ENCODE data around the gene LPP.
"Not testable (repeated sequence)": the region's sequence is repeated elsewhere in the genome, so short reads cannot be mapped to it uniquely, and the experiment has no call there.

LPP gene

DNA sequence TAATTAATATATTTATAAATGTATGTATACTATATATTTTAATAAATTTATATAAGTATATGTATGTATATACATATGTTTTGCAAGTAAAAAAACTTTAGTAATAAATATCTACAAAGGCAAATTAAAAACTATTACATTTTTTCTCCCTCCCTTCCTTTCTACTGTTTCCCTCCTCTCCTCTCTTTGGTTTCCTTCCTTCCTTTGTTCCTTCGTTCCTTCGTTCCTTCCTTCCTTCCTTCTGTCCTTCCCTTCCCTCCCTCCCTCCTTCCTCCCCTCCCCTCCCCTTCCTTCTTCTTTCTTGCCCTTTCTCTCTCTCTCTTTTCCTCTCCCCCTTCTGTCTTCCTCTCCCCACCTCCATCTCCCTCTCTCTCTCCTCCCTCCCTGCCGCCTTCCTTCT lies 423.6 kb downstream of the LPP start:
- no peak for DNase-seq

DNA sequence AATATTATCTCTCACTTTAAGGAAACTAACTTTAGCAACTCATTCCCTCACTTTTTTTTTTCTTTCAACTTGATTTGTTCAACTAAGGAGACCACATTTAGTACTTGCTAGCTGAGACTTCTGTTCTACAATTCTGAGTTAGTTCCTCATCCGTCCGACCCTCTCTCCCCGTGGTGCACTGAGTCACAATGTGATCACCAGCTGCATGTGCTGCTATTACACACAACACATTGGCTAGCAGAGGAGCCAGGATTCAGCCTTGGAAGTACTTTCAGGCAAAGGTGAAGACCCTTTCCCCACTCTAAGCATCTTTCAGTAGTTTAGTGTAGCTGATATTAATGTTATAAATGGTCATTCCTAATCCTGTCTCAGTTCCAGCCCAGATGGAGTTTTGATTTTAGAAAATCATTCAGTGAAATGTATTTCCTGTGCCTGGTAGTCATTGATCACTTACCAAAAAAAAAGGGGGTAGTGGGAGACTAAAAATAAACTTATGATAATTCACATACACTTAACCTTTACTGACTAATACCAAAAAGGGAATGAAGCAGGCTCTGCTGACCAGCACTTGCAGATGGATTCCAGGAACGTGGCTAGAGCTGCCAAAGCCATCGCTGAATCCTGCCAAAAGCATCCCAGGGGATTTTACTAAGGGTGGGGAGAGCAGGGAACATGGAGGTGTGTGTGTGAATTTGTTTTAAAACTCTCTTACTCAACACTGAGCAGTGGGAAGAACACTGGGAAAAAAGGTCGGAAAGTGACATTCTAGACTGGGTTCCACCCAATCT lies 424.8 kb downstream of the LPP start:
- no peak for DNase-seq

DNA sequence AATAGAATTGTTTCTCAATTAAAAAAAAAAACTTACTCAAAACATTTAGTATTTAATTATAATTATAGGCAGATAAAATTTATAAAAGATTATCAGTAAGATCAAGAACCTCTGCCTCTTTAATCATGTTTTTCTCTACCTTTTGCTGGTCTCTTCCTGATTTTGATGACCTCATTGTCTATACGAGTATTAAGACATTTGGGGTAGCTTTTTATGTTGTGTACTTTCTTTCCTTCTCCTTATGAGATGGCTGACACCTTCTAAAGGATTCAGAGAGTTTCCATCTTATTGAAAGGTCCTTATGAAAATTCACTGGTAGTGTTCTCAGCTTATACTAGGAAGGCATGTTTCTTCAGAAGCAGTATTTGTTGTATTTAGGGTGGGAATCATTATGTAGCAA lies 426.3 kb downstream of the LPP start:
- DNase-seq, result no peak

DNA sequence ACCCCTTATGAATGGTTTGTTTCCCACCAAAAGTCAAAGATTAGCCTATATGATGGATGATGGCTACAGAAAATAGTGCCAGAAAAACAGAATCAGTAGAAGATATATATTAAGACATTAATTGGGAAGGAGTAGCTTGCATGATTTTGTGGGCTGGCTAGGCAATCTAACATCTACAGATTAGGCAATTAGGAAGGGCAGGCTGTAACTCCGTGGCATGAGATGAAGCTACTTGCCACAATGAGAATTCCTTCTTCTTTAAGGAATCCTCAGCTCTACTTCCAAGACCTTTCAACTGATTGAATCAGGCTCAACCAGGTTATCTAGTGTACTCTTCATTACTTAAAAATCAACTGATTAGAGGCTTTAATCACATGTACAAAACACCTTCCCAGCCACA lies 426.7 kb downstream of the LPP start:
- DNase-seq, result no peak

DNA sequence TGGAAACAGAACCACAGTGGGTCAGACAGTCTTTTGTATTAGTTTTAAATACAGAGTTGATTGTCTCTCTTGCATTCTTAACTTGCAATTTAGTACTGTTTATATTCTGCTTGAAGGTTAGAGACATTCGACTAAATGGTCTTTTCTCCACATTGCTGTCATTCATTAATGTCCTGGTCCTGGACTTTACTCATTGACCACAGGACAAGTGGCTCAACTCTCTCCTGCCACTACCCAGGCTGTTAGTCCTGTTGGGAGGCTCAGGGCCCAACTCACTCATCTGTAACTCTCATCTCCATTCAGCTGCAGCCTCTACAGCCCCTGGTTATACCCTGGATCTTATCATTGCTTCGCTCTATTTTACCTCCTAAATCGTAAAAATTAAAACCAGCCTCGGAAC lies 427.4 kb downstream of the LPP start:
- no peak for DNase-seq

DNA sequence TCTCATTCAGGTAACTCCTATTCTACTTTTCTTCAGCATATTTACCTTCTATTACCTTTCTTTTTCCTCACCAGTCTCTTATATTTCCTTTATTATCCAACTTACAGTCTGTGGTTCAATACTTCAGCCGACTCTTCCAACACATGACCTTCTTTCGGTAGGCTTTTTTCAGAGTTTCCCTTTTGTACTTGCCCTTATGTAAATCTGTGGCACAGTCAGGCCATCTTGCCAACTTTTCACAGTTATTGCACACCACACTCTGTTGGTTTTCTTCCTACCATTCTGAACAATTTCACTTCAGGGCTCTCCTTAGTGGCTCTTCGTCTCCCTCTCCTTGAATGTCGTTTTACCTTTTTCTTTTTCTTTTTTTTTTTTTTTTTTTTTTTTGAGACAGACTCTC lies 427.8 kb downstream of the LPP start:
- DNase-seq, result no peak

DNA sequence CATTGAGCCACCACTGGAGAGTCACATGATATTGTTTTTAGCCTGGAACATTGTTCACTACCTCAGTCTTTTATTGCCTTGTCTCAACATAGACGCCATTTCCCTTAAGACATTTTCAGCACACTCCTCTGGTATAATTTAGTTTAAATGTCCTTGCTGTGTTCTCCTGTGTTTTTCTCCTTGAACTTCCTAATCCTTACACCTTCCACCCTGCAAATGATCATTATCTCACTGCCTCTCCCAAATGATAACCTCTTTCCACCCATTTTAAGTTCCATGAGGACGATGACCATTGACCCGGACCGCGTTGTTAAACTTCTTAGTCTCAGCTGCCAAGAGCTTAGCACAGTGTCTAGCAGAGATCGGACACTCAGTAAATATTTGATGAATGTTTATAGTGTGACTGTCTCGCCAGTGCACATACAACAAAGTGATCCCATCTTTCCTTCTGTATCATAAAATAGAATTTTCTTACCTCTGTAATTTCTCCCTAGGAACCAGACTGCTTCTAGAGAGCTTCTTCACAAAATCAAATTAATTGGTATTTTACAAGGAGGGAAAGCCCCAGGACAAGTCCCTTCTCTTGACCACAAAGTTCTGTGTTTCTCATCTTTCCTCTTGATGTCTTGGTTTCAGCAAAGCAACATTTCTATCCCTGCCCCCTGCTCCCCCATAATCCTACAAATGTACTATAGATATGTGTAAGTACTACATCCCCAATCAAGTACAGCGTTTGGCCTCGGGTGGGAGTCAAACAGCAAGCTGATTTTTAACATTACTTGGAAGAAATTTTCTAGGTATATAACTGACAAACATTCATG lies 429.6 kb downstream of the LPP start:
- DNase-seq, result no peak

DNA sequence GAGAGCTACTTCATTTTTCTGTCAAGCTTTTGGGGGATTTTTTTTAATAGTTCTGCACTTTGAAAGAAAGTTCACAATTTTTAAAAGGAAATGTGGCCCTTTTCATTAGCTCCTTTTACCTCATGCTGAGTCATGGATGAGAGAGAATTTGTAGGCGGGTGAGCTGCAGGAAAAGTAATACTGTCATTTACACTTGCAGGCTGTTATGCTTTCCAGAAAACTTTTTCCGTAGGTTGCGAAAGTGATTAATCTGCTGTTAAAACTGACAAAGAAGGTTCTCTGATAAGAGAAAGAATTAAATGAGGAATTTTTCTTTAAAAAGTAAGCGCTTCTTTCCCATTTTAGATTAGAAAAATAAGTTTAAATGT lies 430.2 kb downstream of the LPP start:
- no peak for DNase-seq

DNA sequence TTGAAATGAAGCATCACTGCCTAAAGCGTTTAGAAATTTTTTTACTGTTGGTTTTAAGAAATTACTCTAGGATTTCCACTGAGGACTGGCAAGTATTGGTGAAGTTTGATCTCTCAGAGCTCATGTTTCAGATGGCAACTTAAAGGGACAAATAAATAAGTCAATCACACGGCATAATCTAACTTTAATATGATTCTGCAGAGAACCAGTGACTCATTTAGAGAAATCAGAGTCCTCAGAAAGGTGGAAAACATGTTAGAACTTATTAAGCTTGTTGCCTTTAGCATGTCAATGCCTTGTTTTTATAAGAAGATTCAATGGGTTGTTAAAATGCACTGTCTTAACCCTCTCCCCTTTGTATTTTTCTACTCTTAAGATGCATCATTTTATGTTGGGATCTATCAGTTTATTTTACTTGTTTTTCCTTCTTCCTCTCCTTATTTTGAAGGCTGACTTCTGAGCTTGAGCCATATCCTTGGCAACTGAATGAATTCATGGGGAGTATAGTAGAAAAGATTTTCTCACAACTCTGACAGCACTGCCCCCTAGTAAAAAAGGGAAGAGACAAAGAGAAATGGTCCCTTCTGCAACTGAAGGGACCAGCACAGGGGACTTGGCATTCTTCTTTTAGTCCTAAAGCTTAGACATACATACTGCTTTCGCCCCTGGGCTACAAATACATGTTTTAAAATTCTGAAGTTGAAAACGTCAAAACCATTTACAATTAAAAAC lies 431.2 kb downstream of the LPP start:
- DNase-seq, result no peak

DNA sequence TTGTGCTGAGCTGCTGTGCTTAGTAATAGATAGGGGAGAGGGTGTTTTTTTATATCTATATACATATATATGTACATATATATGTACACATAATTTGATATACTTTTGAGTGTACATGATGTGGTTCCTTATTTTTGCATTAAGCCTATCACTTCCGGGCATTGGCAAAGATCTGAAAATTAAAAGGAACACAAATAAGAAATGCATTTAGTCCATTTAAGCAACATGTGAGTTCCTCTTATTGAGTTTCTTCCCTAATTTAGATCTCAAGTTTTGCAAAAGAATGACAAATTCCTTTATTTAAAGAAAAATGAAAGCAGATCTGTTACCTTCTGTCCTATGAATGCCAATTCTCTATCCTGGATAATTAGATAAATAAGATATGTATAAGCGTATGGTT lies 435.1 kb downstream of the LPP start:
- DNase-seq, result no peak

DNA sequence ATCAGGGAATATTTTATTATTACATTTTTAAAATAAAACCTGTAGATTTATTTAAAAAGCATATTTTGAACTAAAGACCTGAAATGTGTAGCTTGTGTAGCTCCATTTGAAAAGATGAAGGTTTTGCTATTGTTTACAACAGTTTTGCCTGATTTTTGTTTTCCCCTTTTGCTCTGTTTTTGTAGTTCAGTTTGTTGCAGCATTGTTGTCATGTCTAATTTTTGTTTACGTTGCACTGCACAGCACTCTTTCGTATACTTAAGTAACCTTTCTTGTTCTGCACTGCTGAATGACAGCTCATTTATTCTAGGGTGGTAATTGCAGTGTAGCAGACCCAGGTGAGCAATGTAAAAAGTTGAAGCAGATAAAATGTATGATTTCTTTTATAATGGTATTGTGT lies 435.8 kb downstream of the LPP start:
- DNase-seq, result no peak

DNA sequence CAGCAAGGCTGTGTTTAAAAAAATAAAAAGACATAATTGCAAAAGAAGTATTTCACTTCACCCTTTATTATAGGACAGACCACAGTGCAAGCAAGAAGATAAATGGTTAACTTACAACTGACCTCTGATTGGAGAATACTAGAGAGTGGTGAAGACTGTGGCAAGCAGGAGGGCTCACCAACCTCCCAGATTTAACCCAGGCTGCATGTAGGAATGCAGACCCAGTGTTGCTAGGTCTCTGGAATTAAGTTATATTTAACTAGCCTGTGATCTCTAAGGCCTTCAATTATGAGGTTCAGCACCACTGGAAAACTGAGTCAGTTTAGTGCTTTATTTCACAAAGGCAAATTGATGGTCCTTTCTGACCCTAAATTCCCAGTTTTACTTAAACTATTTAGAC lies 436.6 kb downstream of the LPP start:
- no peak for DNase-seq

DNA sequence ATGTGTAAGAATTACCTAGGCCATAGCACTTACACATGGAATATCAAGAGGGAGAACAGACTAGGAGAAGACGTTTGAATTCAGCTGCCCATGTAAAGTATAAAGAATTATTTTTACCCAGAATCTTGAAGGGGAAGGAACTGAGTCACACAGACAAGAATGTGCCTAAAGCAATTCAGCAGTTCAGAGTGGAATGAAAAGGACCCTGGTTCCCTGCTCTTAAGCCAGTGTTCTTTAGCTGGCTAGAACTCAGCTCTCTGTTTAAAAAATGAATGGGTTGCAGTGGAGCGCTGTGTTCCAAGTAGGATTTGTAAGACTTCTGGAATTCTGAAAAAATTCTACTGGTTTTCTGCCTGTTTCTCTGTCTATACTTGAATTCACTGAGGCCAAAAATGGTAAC lies 440.2 kb downstream of the LPP start:
- no peak for DNase-seq

DNA sequence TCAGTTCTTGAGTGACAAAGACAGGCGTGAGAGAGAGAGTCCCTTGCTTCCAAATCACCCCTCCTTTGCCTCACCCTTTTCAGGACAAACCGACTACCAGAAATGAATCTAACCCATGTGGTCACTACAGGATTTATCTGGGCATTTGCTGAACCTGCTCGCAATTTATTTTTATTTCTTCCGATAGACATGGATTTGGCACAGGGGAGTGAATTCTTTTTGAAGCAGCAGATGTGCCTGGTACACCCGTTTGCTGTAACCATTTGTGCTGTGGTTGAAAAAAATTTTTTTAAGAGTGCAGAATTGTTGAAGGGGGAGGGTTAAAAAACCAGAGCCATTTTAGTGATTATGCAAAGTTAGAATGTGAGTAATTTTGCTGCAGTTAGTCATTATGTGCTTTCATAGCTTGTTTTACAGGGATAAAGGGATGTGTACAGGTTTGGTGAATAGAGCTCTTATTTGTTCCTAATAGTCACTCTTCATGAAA lies 442.0 kb downstream of the LPP start:
- no peak for DNase-seq

DNA sequence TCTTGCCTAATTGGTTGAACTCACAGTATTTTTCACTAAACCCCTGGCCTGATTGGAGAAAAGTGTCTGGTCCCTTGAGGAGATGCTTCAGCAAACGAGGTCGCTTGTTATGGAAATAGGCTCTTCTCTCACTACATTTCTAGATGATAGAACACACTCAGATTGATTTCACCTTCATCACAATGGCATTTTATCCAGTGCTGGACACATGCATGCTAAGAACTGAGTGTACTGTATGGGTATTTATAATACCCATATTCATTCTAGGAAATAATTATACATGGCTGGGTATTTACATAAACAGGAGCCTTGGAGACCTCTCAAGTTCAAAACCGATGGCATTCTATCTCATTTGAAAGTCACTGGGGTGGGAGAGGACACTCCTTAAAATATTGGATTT lies 444.9 kb downstream of the LPP start:
- DNase-seq, result no peak

DNA sequence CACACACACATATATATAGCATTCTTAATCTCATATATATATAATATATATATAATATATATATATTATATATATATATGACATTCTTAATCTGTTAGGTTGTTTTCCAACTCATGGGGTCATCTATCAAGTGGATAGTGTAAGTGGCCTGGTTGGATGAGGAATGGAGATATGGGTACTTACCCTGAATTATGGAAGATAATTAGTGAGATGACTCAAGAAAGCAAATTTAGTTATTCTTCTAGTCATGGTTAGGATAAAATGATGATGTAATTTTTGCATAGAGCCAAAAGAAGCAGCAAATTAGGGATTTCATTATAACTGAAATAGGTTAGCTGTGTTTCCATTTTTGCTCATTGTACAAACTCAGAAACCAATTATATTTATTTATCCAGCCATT lies 448.2 kb downstream of the LPP start:
- no peak for DNase-seq

DNA sequence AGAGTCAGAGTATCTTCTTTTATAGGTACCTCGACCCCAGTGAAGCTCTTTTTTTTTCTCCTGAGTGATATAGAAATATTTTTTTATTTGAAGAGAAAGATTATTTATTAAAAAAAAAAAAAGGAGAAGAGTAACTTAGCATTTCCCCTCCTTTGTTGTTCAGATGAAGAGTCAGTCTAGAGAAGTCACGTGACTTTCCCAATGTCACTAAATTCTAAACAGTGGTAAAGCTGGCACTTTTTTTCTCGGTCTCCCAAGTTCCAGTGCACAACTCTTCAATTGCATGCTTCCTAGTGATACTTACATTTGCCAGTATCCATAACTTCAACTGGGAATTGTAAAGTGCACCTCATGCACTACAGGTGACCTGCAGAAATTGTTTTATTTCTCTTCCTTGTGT lies 448.7 kb downstream of the LPP start:
- no peak for DNase-seq

DNA sequence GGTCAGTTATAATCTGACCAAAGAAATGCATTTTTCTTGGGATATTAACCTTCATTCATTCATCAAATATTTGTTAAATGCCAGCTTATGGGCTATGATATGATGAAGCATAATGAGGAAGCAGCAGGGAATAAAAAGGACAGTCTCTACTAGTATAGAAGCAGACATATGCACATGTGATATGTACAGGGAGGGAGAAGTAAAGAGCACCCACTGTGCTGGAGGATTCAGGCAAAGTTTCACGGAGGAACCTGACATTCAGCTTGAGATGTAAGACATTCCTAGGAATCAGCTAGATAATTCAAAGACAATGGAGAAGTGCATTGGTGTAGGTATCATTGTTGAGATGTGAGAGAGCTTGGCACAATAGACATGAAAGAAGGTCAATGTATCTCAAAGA lies 450.7 kb downstream of the LPP start:
- DNase-seq, result no peak

DNA sequence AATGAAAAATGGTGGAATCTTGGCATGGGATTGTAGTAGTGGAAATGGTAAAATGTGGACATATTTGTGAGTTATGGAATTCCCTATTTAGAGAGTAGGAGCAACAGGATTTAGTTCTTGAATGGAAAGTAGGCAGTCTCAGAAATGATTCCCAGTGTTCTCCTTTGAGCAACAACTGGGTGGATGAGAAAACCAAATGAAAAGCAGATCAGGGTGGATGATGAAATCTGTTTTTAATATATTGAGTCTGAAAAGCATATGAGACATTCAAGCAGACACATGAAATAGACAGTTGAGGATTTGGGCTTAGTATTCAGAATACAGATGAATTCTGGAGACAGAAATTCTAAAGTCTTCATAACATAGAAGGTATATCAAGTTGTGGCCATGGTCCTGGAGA lies 451.3 kb downstream of the LPP start:
- DNase-seq, result no peak

DNA sequence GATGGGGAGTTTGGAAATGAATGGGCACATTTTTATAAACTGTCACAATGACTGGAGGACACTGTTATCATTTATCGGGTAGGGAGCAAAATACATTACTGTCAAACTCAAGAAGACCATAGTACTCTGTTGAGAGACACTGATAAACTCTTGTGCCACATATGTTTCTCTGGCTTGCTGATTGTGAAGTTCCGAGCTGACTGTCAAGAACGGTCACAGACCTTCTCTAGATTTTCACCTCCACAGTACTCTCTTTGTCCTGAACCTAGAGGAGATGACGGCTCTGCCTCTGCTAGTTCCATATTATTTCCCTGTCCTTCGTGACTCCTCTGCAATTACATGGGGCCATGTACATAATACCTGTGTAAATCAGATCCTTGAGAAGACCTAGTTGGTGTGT lies 451.9 kb downstream of the LPP start:
- no peak for DNase-seq

DNA sequence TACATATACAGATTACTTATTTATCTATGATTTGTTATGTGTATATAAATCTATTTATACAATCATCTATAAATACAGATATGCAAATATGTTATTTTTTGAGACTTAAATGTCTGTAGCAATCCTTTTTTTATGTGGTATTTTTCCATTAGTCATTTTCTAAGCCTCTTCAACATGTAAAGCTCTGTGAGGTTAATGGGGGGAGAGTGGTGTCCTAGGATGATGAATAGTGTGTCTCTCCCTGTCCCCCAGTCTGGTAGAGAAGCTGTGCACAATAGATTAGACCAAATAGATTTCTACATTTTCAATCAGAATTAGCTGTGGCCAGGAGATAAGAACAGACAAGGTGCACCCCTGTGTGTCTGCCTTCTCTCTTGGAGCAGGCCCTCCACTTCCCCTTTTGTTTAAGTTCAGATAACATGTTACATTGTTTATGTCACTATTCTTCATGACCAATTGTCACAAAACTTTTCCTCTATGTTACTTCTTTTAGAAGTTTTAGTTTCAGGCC lies 453.9 kb downstream of the LPP start:
- no peak for DNase-seq

DNA sequence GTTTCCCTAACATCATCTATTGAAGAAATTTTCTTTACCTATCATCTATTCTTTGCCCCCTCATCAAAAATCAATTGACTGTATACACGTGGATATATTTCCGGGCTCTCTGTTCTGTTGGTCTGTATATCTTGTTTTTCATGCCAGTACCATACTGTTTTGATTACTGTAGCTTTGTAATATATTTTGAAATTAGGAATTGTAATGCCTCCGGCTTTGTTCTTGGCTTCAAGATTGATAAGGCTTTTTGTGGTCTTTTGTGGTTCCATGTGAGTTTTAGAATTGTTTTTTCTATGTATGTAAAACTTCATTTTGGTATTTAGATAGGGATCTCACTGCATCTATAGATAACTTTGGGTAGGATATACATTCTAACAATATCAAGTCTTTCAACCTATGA lies 454.4 kb downstream of the LPP start:
- no peak for DNase-seq

DNA sequence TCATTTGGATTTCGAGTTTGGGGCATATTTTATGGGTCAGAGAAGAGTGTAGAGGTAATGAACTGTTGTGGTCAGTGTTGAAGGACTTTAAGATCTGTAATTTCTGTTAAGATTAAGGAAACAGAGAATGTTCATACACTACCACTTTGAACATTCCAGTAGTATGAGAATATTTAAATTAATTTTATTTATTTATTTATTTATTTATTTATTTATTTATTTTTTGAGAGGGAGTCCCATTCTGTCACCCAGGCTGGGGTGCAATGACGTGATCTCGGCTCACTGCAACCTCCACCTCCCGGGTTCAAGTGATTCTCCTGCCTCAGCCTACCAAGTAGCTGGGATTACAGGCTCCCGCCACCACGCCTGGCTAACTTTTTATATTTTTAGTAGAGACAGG lies 459.8 kb downstream of the LPP start:
- DNase-seq, result not testable (repeated sequence)

DNA sequence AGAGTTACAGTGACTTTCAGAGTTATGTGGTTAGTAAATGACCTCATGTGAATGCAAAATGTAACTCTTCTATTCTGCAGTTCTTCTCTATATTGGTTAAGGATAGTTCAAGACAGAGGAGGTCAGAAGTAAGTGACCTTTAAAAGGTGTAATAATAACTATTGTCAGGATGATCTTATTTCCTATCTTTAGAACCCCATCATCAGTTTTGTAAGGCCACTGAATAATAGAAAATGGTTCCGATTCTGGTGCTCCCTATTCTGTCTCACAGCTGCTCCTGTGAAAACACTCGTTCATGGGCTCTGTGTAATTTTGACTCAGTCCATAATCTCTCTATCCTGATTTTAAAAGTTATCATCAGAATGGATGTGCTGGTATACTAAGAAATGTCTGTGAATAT lies 463.3 kb downstream of the LPP start:
- DNase-seq, result no peak

Measured in NCI-H1694 (cell line).